K562 (cell line): ENCODE results near the gene CSNK1A1. TPM values are rescaled to one million over a fixed set of nuclear protein-coding genes. Genes with fewer than 3 reads are reported as not detected.

Source experiments
- ATAC-seq: fragments of 200-7000 bp; cut with Tn5 transposase; 3 replicates; pipeline ENCODE4 v1.9.1; 2020; ENCODE audit warnings: moderate library complexity
- BruUV-seq: library from RNA; stranded (reverse); fragments of 400-500 nt; replicated peaks from 2 replicates; lab custom pipeline; 2021; lab: Mats Ljungman, UMichigan
- CTCF ChIA-PET: fragments of 300-600 bp; formaldehyde crosslinking; extraction: SDS; loops from one replicate; lab custom pipeline; 2021; ENCODE audit warnings: low intra/inter-chr PET ratio; lab: Yijun Ruan, JAX
- POLR2A ChIA-PET: fragments of 300-600, 350-650 bp; sonication (Branson Sonifier 250); formaldehyde crosslinking; extraction: SDS; loops from one replicate; lab custom pipeline; 2021; ENCODE audit warnings: antibody characterized with exemption, inconsistent platforms; lab: Yijun Ruan, JAX
- DNase-seq, 4 experiments: peaks; one replicate each; pipeline versions ENCODE4 v3.0.0 to v3.0.0-alpha.2; 2011 to 2018; ENCODE audit warnings: low spot score in 3 of 4, mixed read lengths in 3 of 4; ENCODE audit errors: extremely low read depth in 1 of 4
- FAIRE-seq: peaks from 2 replicates; lab custom pipeline; 2011; peaks lifted over from hg19 to GRCh38; lab: Jason Lieb, UNC
- H2AFZ ChIP-seq: 2 replicates; pipeline ENCODE4 v1.6.0; 2011; ENCODE audit warnings: low read depth, low read length, control low read depth, inconsistent platforms
- H3K27ac ChIP-seq: fragments of 200-600 bp; 3 replicates; pipeline ENCODE4 v1.8.0; 2011; ENCODE audit warnings: low read depth, mild to moderate bottlenecking, control low read depth, inconsistent platforms, low read length, moderate library complexity, mixed read lengths; ENCODE audit errors: extremely low read depth
- H3K27me3 ChIP-seq, 2 experiments: fragments of 300-600 bp in 1 of 2; 2 replicates in 1 of 2; 3 replicates in 1 of 2; pipeline versions ENCODE4 v1.6.0 to v1.8.0; 2011; ENCODE audit warnings: inconsistent platforms in 2 of 2, low read length in 2 of 2, mild to moderate bottlenecking in 1 of 2, mixed read lengths in 1 of 2, moderate library complexity in 1 of 2; ENCODE audit not compliant: control insufficient read depth in 2 of 2, insufficient read depth in 2 of 2
- H3K36me3 ChIP-seq: fragments of 300-600 bp; 3 replicates; pipeline ENCODE4 v1.8.0; 2011; ENCODE audit warnings: mild to moderate bottlenecking, low read length, inconsistent platforms; ENCODE audit not compliant: control insufficient read depth, insufficient read depth
- H3K4me1 ChIP-seq, 2 experiments: fragments of 200-600 bp in 1 of 2; replicated peaks in 1 of 2; 2 replicates in 1 of 2; 3 replicates in 1 of 2; pipeline versions ENCODE4 v1.5.1 to v1.8.0; 2011; ENCODE audit warnings: inconsistent platforms in 2 of 2, low read length in 2 of 2, mild to moderate bottlenecking in 1 of 2, mixed read lengths in 1 of 2, moderate library complexity in 1 of 2; ENCODE audit not compliant: control insufficient read depth in 2 of 2, insufficient read depth in 2 of 2
- H3K4me2 ChIP-seq: 2 replicates; pipeline ENCODE4 v1.6.1; 2011; ENCODE audit warnings: low read length, control low read depth, inconsistent platforms, mixed read lengths; ENCODE audit not compliant: insufficient read depth
- H3K4me3 ChIP-seq: fragments of 200-600 bp; sonication (generic), shearing (Covaris generic); 2 replicates; pipeline ENCODE4 v1.5.1; 2016; ENCODE audit warnings: control low read depth, inconsistent platforms
- H3K79me2 ChIP-seq: fragments of 200-600 bp; 3 replicates; pipeline ENCODE4 v1.8.0; 2011; ENCODE audit warnings: low read length, inconsistent platforms; ENCODE audit not compliant: control insufficient read depth, insufficient read depth
- H3K9ac ChIP-seq, 2 experiments: 2 replicates each; pipeline versions ENCODE4 v1.6.0 to v1.6.1; 2011; ENCODE audit warnings: low read depth in 2 of 2, low read length in 2 of 2, control low read depth in 1 of 2, inconsistent platforms in 1 of 2, mild to moderate bottlenecking in 1 of 2, mixed read lengths in 1 of 2; ENCODE audit not compliant: insufficient read depth in 1 of 2
- H3K9me1 ChIP-seq: one replicate; pipeline ENCODE4 v1.6.0; 2011; ENCODE audit warnings: inconsistent platforms, mild to moderate bottlenecking, low read length, moderate library complexity; ENCODE audit not compliant: control insufficient read depth, insufficient read depth
- H3K9me3 ChIP-seq: replicated peaks from 2 replicates; pipeline ENCODE4 v1.5.1; 2011; ENCODE audit warnings: low read depth, low read length, inconsistent platforms; ENCODE audit not compliant: control insufficient read depth, insufficient read depth
- H4K20me1 ChIP-seq: replicated peaks from 2 replicates; pipeline ENCODE4 v1.6.1; 2011; ENCODE audit warnings: low read length, inconsistent platforms, mixed read lengths; ENCODE audit not compliant: control insufficient read depth, insufficient read depth
- CBFA2T2 ChIP-seq: fragments of 450-650 bp; conservative IDR thresholded peaks from 2 replicates; pipeline ENCODE4 v1.6.1; 2017; ENCODE audit warnings: mild to moderate bottlenecking
- E2F6 ChIP-seq, 2 experiments: IDR thresholded peaks; 2 replicates each; pipeline ENCODE4 v1.6.1; 2011; ENCODE audit warnings: borderline replicate concordance in 1 of 2, control low read depth in 1 of 2, low read depth in 1 of 2, low read length in 1 of 2, mild to moderate bottlenecking in 1 of 2, mixed read lengths in 1 of 2, moderate library complexity in 1 of 2; ENCODE audit not compliant: insufficient read depth in 1 of 2, insufficient read length in 1 of 2, poor library complexity in 1 of 2, severe bottlenecking in 1 of 2; ENCODE audit errors: extremely low read depth in 1 of 2
- POLR2H ChIP-seq: IDR thresholded peaks from 2 replicates; pipeline ENCODE4 v1.6.1; 2016; ENCODE audit warnings: missing genetic modification characterization, low read depth, mild to moderate bottlenecking, control low read depth, missing compliant biosample characterization, moderate library complexity
- TOE1 ChIP-seq, 2 experiments: fragments of 450-650 bp in 1 of 2; sonication (generic) in 1 of 2; formaldehyde crosslinking in 1 of 2; IDR thresholded peaks; 2 replicates each; pipeline versions ENCODE4 v1.7.1 to v1.8.0; 2016 to 2022; ENCODE audit warnings: borderline replicate concordance in 2 of 2, mild to moderate bottlenecking in 2 of 2, antibody characterized with exemption in 1 of 2, inconsistent platforms in 1 of 2, low read depth in 1 of 2, missing genetic modification reagents in 1 of 2, moderate library complexity in 1 of 2
- XRCC5 ChIP-seq: fragments of 200-400 bp; formaldehyde crosslinking; IDR thresholded peaks from 2 replicates; pipeline ENCODE4 v1.6.1; 2017; ENCODE audit warnings: low read depth, mild to moderate bottlenecking, low read length
- WGBS: fragments of 100-300 bp; shearing (Covaris generic); methylation state at CpG from one replicate; pipeline ENCODE4 v1.1.6; 2016; ENCODE audit warnings: low coverage, mixed read lengths; ENCODE audit not compliant: insufficient coverage; ENCODE audit errors: missing lambda C conversion rate; 5-methylcytosine and 5-hydroxymethylcytosine counted together
- in situ Hi-C: fragments of 300-500 bp; cut with MboI; formaldehyde crosslinking; loops from 4 replicates; pipeline ENCODE4 v1.15.0; 2018; ENCODE audit warnings: inconsistent platforms, mixed read lengths
- intact Hi-C: fragments of 100-400 bp; cut with micrococcal nuclease; formaldehyde crosslinking; loops from 2 replicates; pipeline ENCODE4 v1.14.2; 2022
- polyA plus RNA-seq, 8 experiments: library from polyadenylated mRNA; depleted of rRNA in 4 of 8; stranded (reverse) in 5 of 8; unstranded in 3 of 8; fragments of >200 nt; fragmentation: Nextera tagmentation in 2 of 8; fragmentation: Illumina TruSeq in 1 of 8; extraction: Ambion mirVana in 2 of 8; extraction: Trizol in 1 of 8; gene quantifications; 2 replicates each; pipeline versions ENCODE4 v1.2.1 to v1.2.3, GENCODE V29; 2011 to 2014; ENCODE audit warnings: inconsistent platforms in 1 of 8, missing spikeins in 1 of 8
- total RNA-seq, 7 experiments: library from RNA; depleted of rRNA in 6 of 7; stranded (reverse); fragments of >200 nt in 6 of 7; fragmentation: Illumina TruSeq in 2 of 7; extraction: Trizol in 2 of 7; gene quantifications; 2 replicates each; pipeline versions ENCODE4 v1.2.1 to v1.2.3, GENCODE V29; 2011 to 2021; ENCODE audit warnings: low replicate concordance in 1 of 7
- TF ChIP-seq, protein P1 (sequence below): sonication (generic); formaldehyde crosslinking; IDR thresholded peaks from 2 replicates; pipeline ENCODE4 v1.8.0; 2022; ENCODE audit warnings: mild to moderate bottlenecking, missing genetic modification reagents

CSNK1A1 gene
- total and polyA plus RNA-seq, 9 of the 15 experiments (the other 6 are each of a cell fraction or from before 2014, with no cell fraction given) = 49.1 to 196 (median 154) TPM

- in situ Hi-C loops (loop anchor here (25.0 kb wide), 1 partner anchor 435 kb away; the partner anchor contains the start of gene ABLIM3), intact Hi-C loops (no loop called here)
- ChIA-PET CTCF (no interaction called here), POLR2A (interaction anchor here (0.9 kb wide), 1 partner anchor 10 kb away, joined by 4 read pairs; no protein-coding TSS in a partner anchor)
- no peak overlapping the region for H3K4me3 ChIP-seq
- H4K20me1 ChIP-seq = no peaks in the 10 kb centered on the region
- no peaks in the 10 kb centered on the region for H3K9me1 ChIP-seq
- no TSS peak for BruUV-seq
- H3K27ac ChIP-seq = no peak overlapping the region
- H3K9ac ChIP-seq = no peak overlapping the region
- WGBS = 44% methylated on average over 4 of the region's 4 CpGs
- H3K4me1 ChIP-seq = no peaks in the 10 kb centered on the region
- ATAC-seq = no peak
- no peaks in the 10 kb centered on the region for H3K36me3 ChIP-seq
- no peak for TF ChIP-seq E2F6 (IDR thresholded peaks at IDR 0.05; ENCODE audit: borderline replicate concordance in 1 of 2, extremely low read depth in 1 of 2, insufficient read depth in 1 of 2, insufficient read length in 1 of 2, low read depth in 1 of 2, low read length in 1 of 2, poor library complexity in 1 of 2, severe bottlenecking in 1 of 2)
- no peak for TF ChIP-seq POLR2H (tag)
- TF ChIP-seq CBFA2T2 = no peak
- TF ChIP-seq XRCC5 = no peak
- TF ChIP-seq, protein P1, sequence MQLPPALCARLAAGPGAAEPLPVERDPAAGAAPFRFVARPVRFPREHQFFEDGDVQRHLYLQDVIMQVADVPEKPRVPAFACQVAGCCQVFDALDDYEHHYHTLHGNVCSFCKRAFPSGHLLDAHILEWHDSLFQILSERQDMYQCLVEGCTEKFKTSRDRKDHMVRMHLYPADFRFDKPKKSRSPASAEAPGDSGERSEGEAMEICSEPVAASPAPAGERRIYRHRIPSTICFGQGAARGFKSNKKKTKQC (CRISPR knock-in tag) = no peak
- TF ChIP-seq TOE1 (IDR thresholded peaks at IDR 0.05; ENCODE audit: borderline replicate concordance) = no peak
- TF ChIP-seq TOE1 (CRISPR knock-in tag; IDR thresholded peaks at IDR 0.05; ENCODE audit: borderline replicate concordance, low read depth) = no peak
- TF ChIP-seq, all 486 proteins: peak for 0
- Histone ChIP-seq H3K4me2 (no peak overlapping the region), H3K9me3 (no peaks in the 10 kb centered on the region), H2AFZ (no peak overlapping the region), H3K79me2 (no peaks in the 10 kb centered on the region), H3K27me3 (no peaks in the 10 kb centered on the region)
- DNase-seq = no peak
- FAIRE-seq = no peak
These were observed 21.5 kb upstream of the CSNK1A1 start for GRCh38 chr5:149572576-149573231.
